GM20431 (cell line): ENCODE data around the gene STAC.
"Not testable (repeated sequence)": the region's sequence is repeated elsewhere in the genome, so short reads cannot be mapped to it uniquely, and the experiment has no call there.

Experiments
- in situ Hi-C: fragments of 300-500 bp; cut with MseI, MboI; formaldehyde crosslinking; loops from one replicate; pipeline ENCODE4 v1.15.0; 2020; ENCODE audit warnings: low sequenced_read_pairs; ENCODE audit not compliant: unreplicated experiment

Gene STAC

GRCh38 chr3:36561601-36562000 lies 181.3 kb downstream of the STAC start:
- in situ Hi-C loops, result no loop called here

GRCh38 chr3:36562945-36563344 lies 182.6 kb downstream of the STAC start:
- in situ Hi-C loops, result no loop called here

- in situ Hi-C loops, result no loop called here
Measured at GRCh38 chr3:36575241-36575640, 194.9 kb downstream of the STAC start.

- in situ Hi-C loops, result not testable (repeated sequence)
Measured at GRCh38 chr3:36578418-36578817, 198.1 kb downstream of the STAC start.

- in situ Hi-C loops, result no loop called here
Measured at GRCh38 chr3:36579746-36580145, 199.4 kb downstream of the STAC start.

GRCh38 chr3:36580716-36581115 lies 200.4 kb downstream of the STAC start:
- in situ Hi-C loops, result no loop called here

- in situ Hi-C loops, result no loop called here
Measured at GRCh38 chr3:36591959-36592358, 211.7 kb downstream of the STAC start.

- in situ Hi-C loops, result no loop called here
Measured at GRCh38 chr3:36595511-36595910, 215.2 kb downstream of the STAC start.

- in situ Hi-C loops, result no loop called here
Measured at GRCh38 chr3:36596419-36596818, 216.1 kb downstream of the STAC start.

- in situ Hi-C loops, result no loop called here
Measured at GRCh38 chr3:36597422-36597821, 217.1 kb downstream of the STAC start.
